SK-N-SH (cell line): ENCODE results near the gene NPY5R. TPM values are rescaled to one million over a fixed set of nuclear protein-coding genes. Genes with fewer than 3 reads are reported as not detected.

ENCODE experiments used
- CTCF ChIA-PET: fragments of 300-600, 350-600 bp; formaldehyde crosslinking; extraction: SDS; loops from one replicate; lab custom pipeline; 2021; lab: Yijun Ruan, JAX
- POLR2A ChIA-PET: fragments of 350-600 bp; sonication (Branson Sonifier 250); formaldehyde crosslinking; extraction: SDS; loops from one replicate; lab custom pipeline; 2020; ENCODE audit warnings: antibody characterized with exemption, inconsistent platforms; lab: Yijun Ruan, JAX
- DNase-seq: peaks from one replicate; pipeline ENCODE4 v3.0.0; 2012
- H2AFZ ChIP-seq: fragments of 200-600 bp; sonication (generic); 2 replicates; pipeline ENCODE4 v1.8.1; 2016; ENCODE audit warnings: antibody characterized with exemption, mild to moderate bottlenecking, low read depth
- H3F3A ChIP-seq: fragments of 200-600 bp; sonication (generic); replicated peaks from 2 replicates; pipeline ENCODE3; 2016; ENCODE audit warnings: antibody characterized with exemption, mild to moderate bottlenecking; ENCODE audit not compliant: insufficient read depth
- H3K27ac ChIP-seq, 2 experiments: fragments of 200-500 bp in 1 of 2; fragments of 200-600 bp in 1 of 2; sonication (Bioruptor generic) in 1 of 2; sonication (generic), shearing (Covaris generic) in 1 of 2; 2 replicates each; pipeline versions ENCODE4 v1.5.1 to v1.6.1; 2014 to 2016; ENCODE audit warnings: low read depth in 2 of 2, inconsistent platforms in 1 of 2, low read length in 1 of 2, mild to moderate bottlenecking in 1 of 2, mixed read lengths in 1 of 2
- H3K27me3 ChIP-seq: fragments of 200-600 bp; sonication (generic), shearing (Covaris generic); 2 replicates; pipeline ENCODE4 v1.6.1; 2016; ENCODE audit warnings: mixed run types; ENCODE audit not compliant: insufficient read depth
- H3K36me3 ChIP-seq, 2 experiments: fragments of 200-500 bp in 1 of 2; fragments of 200-600 bp in 1 of 2; sonication (Bioruptor generic) in 1 of 2; sonication (generic) in 1 of 2; replicated peaks in 1 of 2; 2 replicates each; pipeline versions ENCODE3 to v1.5.1; 2014 to 2016; ENCODE audit warnings: low read length in 1 of 2, mild to moderate bottlenecking in 1 of 2; ENCODE audit not compliant: insufficient read depth in 2 of 2, control insufficient read depth in 1 of 2
- H3K4me1 ChIP-seq, 2 experiments: fragments of 200-500 bp in 1 of 2; fragments of 200-600 bp in 1 of 2; sonication (Bioruptor generic) in 1 of 2; sonication (generic), shearing (Covaris generic) in 1 of 2; 2 replicates each; pipeline versions ENCODE4 v1.5.1 to v1.6.1; 2014 to 2016; ENCODE audit warnings: low read depth in 1 of 2, low read length in 1 of 2, mixed run types in 1 of 2; ENCODE audit not compliant: insufficient read depth in 2 of 2, control insufficient read depth in 1 of 2
- H3K4me2 ChIP-seq: fragments of 200-600 bp; sonication (generic), shearing (Covaris generic); 2 replicates; pipeline ENCODE4 v1.6.1; 2017; ENCODE audit warnings: mixed run types
- H3K4me3 ChIP-seq, 2 experiments: fragments of 200-500 bp in 1 of 2; fragments of 200-600 bp in 1 of 2; sonication (Bioruptor generic) in 1 of 2; sonication (generic), shearing (Covaris generic) in 1 of 2; 2 replicates each; pipeline versions ENCODE4 v1.5.1 to v1.8.1; 2014 to 2016; ENCODE audit warnings: low read depth in 2 of 2, inconsistent platforms in 1 of 2, low read length in 1 of 2, mild to moderate bottlenecking in 1 of 2, mixed read lengths in 1 of 2, moderate library complexity in 1 of 2
- H3K79me2 ChIP-seq: fragments of 200-600 bp; sonication (generic); 2 replicates; pipeline ENCODE4 v1.8.1; 2017; ENCODE audit warnings: mild to moderate bottlenecking; ENCODE audit not compliant: insufficient read depth
- H3K9ac ChIP-seq: fragments of 200-600 bp; sonication (generic); 2 replicates; pipeline ENCODE4 v1.6.1; 2017; ENCODE audit warnings: mixed run types
- H3K9me2 ChIP-seq: fragments of 200-600 bp; sonication (generic); 2 replicates; pipeline ENCODE4 v1.6.1; 2017; ENCODE audit warnings: mixed run types
- H3K9me3 ChIP-seq: fragments of 200-600 bp; sonication (generic); 2 replicates; pipeline ENCODE4 v1.6.1; 2017; ENCODE audit warnings: mixed run types, mild to moderate bottlenecking, moderate library complexity
- H4K20me1 ChIP-seq: fragments of 200-600 bp; sonication (generic); 2 replicates; pipeline ENCODE4 v1.6.1; 2017; ENCODE audit warnings: mild to moderate bottlenecking, mixed run types; ENCODE audit not compliant: insufficient read depth
- CHD2 ChIP-seq: fragments of 150-350 bp; IDR thresholded peaks from 2 replicates; pipeline ENCODE4 v1.6.1; 2018; ENCODE audit warnings: low read length; ENCODE audit not compliant: partially characterized antibody
- ELF1 ChIP-seq: IDR thresholded peaks from 2 replicates; pipeline ENCODE4 v1.4.0; 2012
- FOSL2 ChIP-seq: IDR thresholded peaks from 2 replicates; pipeline ENCODE4 v1.4.0; 2012; ENCODE audit warnings: low read depth, mild to moderate bottlenecking, moderate library complexity, borderline replicate concordance
- FOXJ3 ChIP-seq: sonication (generic); formaldehyde crosslinking; IDR thresholded peaks from 2 replicates; pipeline ENCODE4 v1.5.1; 2020; ENCODE audit warnings: mild to moderate bottlenecking, missing genetic modification reagents
- FOXM1 ChIP-seq: IDR thresholded peaks from 2 replicates; pipeline ENCODE4 v1.4.0; 2012; ENCODE audit warnings: low read depth, mild to moderate bottlenecking
- GABPA ChIP-seq: IDR thresholded peaks from 2 replicates; pipeline ENCODE4 v1.4.0; 2012; ENCODE audit warnings: low read depth, mild to moderate bottlenecking
- GATA2 ChIP-seq: sonication (generic); formaldehyde crosslinking; IDR thresholded peaks from 2 replicates; pipeline ENCODE4 v1.5.0; 2020; ENCODE audit warnings: mild to moderate bottlenecking, missing genetic modification reagents
- JUND ChIP-seq: IDR thresholded peaks from 2 replicates; pipeline ENCODE4 v1.4.0; 2012
- MXI1 ChIP-seq: IDR thresholded peaks from 2 replicates; pipeline ENCODE4 v1.6.1; 2012; ENCODE audit warnings: mild to moderate bottlenecking, low read depth, low read length, improper control_type of control experiment
- RFX5 ChIP-seq: IDR thresholded peaks from 2 replicates; pipeline ENCODE4 v1.6.1; 2012; ENCODE audit warnings: mild to moderate bottlenecking, improper control_type of control experiment, low read length
- RXRA ChIP-seq: IDR thresholded peaks from 2 replicates; pipeline ENCODE4 v1.4.0; 2012; ENCODE audit warnings: low read depth, mild to moderate bottlenecking, borderline replicate concordance
- SIN3A ChIP-seq: IDR thresholded peaks from 2 replicates; pipeline ENCODE4 v1.6.1; 2012; ENCODE audit warnings: low read depth, mild to moderate bottlenecking, low read length, moderate library complexity, borderline replicate concordance
- SMC3 ChIP-seq: IDR thresholded peaks from 2 replicates; pipeline ENCODE4 v1.6.1; 2012; ENCODE audit warnings: low read depth, low read length, improper control_type of control experiment
- TAF1 ChIP-seq: IDR thresholded peaks from 2 replicates; pipeline ENCODE4 v1.6.1; 2012; ENCODE audit warnings: low read depth, mild to moderate bottlenecking, low read length, moderate library complexity, borderline replicate concordance
- WGBS: methylation state at CpG from one replicate; pipeline ENCODE4 v1.1.6; 2017; ENCODE audit warnings: low lambda C conversion rate; 5-methylcytosine and 5-hydroxymethylcytosine counted together
- polyA plus RNA-seq, 3 experiments: library from polyadenylated mRNA; depleted of rRNA; stranded (reverse); fragments of >200 nt; gene quantifications; 2 replicates each; pipeline ENCODE4 v1.2.3, GENCODE V29; 2012
- TF ChIP-seq, protein P1 (sequence below): fragments of 200-600 bp; sonication (generic); IDR thresholded peaks from 2 replicates; pipeline ENCODE4 v1.6.1; 2017; ENCODE audit warnings: antibody characterized with exemption, mild to moderate bottlenecking, moderate library complexity
- TF ChIP-seq, protein P2 (sequence below): fragments of 150-350 bp; IDR thresholded peaks from 2 replicates; pipeline ENCODE4 v1.6.1; 2016; ENCODE audit warnings: mild to moderate bottlenecking, low read depth, low read length
- TF ChIP-seq, protein P3 (sequence below): IDR thresholded peaks from 2 replicates; pipeline ENCODE4 v1.4.0; 2012; ENCODE audit warnings: low read depth, borderline replicate concordance
- TF ChIP-seq, protein P4 (sequence below): IDR thresholded peaks from 2 replicates; pipeline ENCODE4 v1.4.0; 2012; ENCODE audit warnings: low read depth

The NPY5R gene
- polyA plus RNA-seq, 1 of the 3 experiments (the other 2 are of a cell fraction) = not detected

DNA sequence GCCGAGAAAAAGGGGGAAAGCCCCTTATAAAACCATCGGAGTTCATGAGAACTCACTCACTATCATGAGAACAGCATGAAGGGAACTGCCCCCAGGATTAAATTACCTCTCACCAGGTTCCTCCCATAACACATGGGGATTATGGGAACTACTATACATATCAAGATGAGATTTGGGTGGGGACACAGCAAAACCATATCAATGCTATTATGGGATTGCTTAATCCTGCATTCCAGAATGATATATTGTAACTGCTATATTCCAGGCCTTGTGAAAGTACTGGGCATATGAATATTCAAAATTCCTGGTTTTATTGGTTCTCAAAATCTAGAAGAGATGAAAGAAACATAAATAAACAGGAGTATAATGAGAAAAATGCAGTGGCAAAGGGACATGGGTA is 40.6 kb upstream of the NPY5R start:
- Histone ChIP-seq H4K20me1 (no peaks in the 10 kb centered on the region), H3K27me3 (no peaks in the 10 kb centered on the region), H3K4me1 (no peaks in the 10 kb centered on the region), H3K9me2 (no peaks in the 10 kb centered on the region), H3F3A (no peaks in the 10 kb centered on the region), H3K36me3 (no peaks in the 10 kb centered on the region), H3K4me3 (no peak overlapping the region), H3K4me2 (no peak overlapping the region), H3K9me3 (no peaks in the 10 kb centered on the region)
- CTCF ChIA-PET = no interaction called here
- WGBS = 27% methylated on average over 2 of the region's 2 CpGs
- TF ChIP-seq, protein P1, sequence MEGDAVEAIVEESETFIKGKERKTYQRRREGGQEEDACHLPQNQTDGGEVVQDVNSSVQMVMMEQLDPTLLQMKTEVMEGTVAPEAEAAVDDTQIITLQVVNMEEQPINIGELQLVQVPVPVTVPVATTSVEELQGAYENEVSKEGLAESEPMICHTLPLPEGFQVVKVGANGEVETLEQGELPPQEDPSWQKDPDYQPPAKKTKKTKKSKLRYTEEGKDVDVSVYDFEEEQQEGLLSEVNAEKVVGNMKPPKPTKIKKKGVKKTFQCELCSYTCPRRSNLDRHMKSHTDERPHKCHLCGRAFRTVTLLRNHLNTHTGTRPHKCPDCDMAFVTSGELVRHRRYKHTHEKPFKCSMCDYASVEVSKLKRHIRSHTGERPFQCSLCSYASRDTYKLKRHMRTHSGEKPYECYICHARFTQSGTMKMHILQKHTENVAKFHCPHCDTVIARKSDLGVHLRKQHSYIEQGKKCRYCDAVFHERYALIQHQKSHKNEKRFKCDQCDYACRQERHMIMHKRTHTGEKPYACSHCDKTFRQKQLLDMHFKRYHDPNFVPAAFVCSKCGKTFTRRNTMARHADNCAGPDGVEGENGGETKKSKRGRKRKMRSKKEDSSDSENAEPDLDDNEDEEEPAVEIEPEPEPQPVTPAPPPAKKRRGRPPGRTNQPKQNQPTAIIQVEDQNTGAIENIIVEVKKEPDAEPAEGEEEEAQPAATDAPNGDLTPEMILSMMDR = no peak
- no peak for TF ChIP-seq RXRA
- TF ChIP-seq FOXM1 = no peak
- TF ChIP-seq RFX5 = no peak
- TF ChIP-seq, protein P2, sequence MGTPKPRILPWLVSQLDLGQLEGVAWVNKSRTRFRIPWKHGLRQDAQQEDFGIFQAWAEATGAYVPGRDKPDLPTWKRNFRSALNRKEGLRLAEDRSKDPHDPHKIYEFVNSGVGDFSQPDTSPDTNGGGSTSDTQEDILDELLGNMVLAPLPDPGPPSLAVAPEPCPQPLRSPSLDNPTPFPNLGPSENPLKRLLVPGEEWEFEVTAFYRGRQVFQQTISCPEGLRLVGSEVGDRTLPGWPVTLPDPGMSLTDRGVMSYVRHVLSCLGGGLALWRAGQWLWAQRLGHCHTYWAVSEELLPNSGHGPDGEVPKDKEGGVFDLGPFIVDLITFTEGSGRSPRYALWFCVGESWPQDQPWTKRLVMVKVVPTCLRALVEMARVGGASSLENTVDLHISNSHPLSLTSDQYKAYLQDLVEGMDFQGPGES = no peak
- TF ChIP-seq SMC3 = no peak
- no peak for TF ChIP-seq CHD2
- no peak for TF ChIP-seq GABPA
- no peak for TF ChIP-seq FOSL2
- TF ChIP-seq, protein P3, sequence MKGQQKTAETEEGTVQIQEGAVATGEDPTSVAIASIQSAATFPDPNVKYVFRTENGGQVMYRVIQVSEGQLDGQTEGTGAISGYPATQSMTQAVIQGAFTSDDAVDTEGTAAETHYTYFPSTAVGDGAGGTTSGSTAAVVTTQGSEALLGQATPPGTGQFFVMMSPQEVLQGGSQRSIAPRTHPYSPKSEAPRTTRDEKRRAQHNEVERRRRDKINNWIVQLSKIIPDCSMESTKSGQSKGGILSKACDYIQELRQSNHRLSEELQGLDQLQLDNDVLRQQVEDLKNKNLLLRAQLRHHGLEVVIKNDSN = no peak
- no peak for TF ChIP-seq TAF1
- no peak for TF ChIP-seq GATA2 (CRISPR knock-in tag)
- TF ChIP-seq FOXJ3 (CRISPR knock-in tag) = no peak
- TF ChIP-seq SIN3A = no peak
- no peak for TF ChIP-seq ELF1
- no peak for TF ChIP-seq JUND
- TF ChIP-seq MXI1 = no peak
- TF ChIP-seq, protein P4, sequence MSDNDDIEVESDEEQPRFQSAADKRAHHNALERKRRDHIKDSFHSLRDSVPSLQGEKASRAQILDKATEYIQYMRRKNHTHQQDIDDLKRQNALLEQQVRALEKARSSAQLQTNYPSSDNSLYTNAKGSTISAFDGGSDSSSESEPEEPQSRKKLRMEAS = no peak
- TF ChIP-seq, all 33 proteins: peak for 0
- POLR2A ChIA-PET = no interaction called here
- H3K27ac ChIP-seq = no peak overlapping the region
- no peak overlapping the region for H3K9ac ChIP-seq
- no peaks in the 10 kb centered on the region for H3K79me2 ChIP-seq
- H2AFZ ChIP-seq = no peak overlapping the region
- DNase-seq = no peak
